ENCODE data around the gene RHEBL1.
A peak's percentile ranks its signal among the peaks of the same experiment; 100 is the strongest.

Gene RHEBL1

DNA sequence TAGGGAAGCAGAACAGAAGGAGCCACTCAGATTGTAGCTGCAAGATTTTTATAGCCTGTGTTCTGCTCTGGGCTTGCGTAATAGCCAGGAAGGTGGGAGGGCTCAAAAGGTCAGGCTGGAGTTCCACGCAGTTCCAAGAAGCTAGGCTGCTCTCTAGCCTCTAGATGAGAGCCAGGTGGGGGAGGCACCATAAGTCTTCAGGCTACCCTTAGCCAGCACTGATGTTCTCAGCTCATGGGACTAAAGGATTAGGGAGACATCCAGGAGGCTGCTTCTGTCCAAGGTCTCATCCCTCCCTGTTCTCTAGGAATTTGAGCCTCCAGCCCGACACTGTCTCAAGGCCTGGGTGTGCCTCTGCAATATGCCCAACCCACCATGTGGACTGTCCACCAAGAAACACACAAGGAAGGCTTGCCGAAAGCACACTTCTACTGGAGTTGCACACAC lies 39.2 kb upstream of the RHEBL1 start:
- TF ChIP-seq, protein P1, sequence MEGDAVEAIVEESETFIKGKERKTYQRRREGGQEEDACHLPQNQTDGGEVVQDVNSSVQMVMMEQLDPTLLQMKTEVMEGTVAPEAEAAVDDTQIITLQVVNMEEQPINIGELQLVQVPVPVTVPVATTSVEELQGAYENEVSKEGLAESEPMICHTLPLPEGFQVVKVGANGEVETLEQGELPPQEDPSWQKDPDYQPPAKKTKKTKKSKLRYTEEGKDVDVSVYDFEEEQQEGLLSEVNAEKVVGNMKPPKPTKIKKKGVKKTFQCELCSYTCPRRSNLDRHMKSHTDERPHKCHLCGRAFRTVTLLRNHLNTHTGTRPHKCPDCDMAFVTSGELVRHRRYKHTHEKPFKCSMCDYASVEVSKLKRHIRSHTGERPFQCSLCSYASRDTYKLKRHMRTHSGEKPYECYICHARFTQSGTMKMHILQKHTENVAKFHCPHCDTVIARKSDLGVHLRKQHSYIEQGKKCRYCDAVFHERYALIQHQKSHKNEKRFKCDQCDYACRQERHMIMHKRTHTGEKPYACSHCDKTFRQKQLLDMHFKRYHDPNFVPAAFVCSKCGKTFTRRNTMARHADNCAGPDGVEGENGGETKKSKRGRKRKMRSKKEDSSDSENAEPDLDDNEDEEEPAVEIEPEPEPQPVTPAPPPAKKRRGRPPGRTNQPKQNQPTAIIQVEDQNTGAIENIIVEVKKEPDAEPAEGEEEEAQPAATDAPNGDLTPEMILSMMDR (IDR thresholded peaks at IDR 0.05; ENCODE audit: poor library complexity, severe bottlenecking) = no peak
- peak overlapping the region; percentile 26 for H3K27ac ChIP-seq (ENCODE audit: poor library complexity, severe bottlenecking)
- DNase-seq (ENCODE audit: low spot score) (no peak), ATAC-seq (ENCODE audit: low read depth) (no peak)
- peaks cover 15% of the 10 kb centered on the region for H3K4me1 ChIP-seq (ENCODE audit: insufficient read depth, poor library complexity, severe bottlenecking)
- H3K36me3 ChIP-seq (ENCODE audit: low read depth) = peaks cover 5% of the 10 kb centered on the region
- no peaks in the 10 kb centered on the region for H3K9me3 ChIP-seq (ENCODE audit: severe bottlenecking)
- H3K4me3 ChIP-seq (ENCODE audit: severe bottlenecking) = no peak overlapping the region
- H3K27me3 ChIP-seq (ENCODE audit: insufficient read depth, poor library complexity, severe bottlenecking) = no peaks in the 10 kb centered on the region

DNA sequence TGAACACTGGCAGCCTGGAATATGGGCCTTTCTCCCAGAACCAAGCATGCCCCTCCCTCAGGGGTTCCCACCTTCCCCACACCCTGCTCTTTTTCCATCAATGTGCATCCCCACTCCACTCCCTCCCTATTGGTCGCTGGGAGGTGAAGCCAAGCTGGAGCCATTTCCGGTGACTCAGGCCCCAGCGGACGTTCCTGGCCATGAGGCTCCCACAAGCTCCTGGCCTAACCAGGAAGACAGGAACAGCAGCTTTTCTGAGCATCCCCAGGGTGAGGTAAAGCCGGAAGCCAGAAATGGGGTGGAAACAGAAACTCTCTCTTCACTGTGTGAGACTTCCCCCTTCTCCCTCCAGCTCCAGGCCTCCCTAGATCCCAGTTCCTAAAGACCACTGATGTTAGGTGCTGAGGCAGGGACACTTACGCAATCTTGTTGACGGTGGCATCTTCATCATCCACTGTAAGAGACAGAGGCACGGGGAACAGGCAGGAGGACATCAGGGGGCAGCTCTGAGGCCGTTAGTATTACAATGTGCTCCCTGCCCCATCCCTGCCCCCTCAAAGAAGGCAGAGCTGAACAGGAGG lies 35.8 kb upstream of the RHEBL1 start:
- ATAC-seq (ENCODE audit: low read depth) = peak; percentile 33; the same call in 2 of the 3 replicates
- TF ChIP-seq, protein P1 (IDR thresholded peaks at IDR 0.05; ENCODE audit: poor library complexity, severe bottlenecking) = no peak

DNA sequence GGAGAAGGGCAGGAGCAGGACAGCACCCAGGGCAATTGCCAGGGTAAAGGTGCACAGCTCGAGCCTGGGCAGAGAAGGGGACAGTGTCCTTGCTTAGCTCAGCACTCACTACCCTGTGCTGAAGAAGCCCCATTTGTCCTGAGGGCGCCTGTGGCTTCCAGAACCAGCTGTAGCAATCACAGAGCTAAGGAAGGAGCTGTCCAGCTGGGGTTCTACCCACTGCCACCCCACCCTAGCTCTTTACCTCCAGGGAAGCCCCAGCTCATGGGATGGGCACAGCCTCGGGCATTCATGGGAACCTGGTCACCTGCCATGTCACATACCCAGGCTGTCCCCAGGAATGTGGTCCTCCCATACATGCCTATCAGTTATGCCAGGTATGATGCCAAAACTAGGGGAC lies 35.0 kb upstream of the RHEBL1 start:
- no peak overlapping the region for H3K27ac ChIP-seq (ENCODE audit: poor library complexity, severe bottlenecking)
- H3K27me3 ChIP-seq (ENCODE audit: insufficient read depth, poor library complexity, severe bottlenecking) = no peaks in the 10 kb centered on the region
- no peak overlapping the region for H3K4me3 ChIP-seq (ENCODE audit: severe bottlenecking)
- peaks cover 12% of the 10 kb centered on the region for H3K36me3 ChIP-seq (ENCODE audit: low read depth)
- TF ChIP-seq, protein P1 (IDR thresholded peaks at IDR 0.05; ENCODE audit: poor library complexity, severe bottlenecking) = no peak
- DNase-seq (ENCODE audit: low spot score) = no peak
- H3K9me3 ChIP-seq (ENCODE audit: severe bottlenecking) = no peaks in the 10 kb centered on the region
- peaks cover 15% of the 10 kb centered on the region for H3K4me1 ChIP-seq (ENCODE audit: insufficient read depth, poor library complexity, severe bottlenecking)
- no peak for ATAC-seq (ENCODE audit: low read depth)

More for the DNA sequence above, 35.8 kb upstream of the RHEBL1 start:
- Histone ChIP-seq H3K4me1 (ENCODE audit: insufficient read depth, poor library complexity, severe bottlenecking) (peaks cover 15% of the 10 kb centered on the region), H3K36me3 (ENCODE audit: low read depth) (peaks cover 9% of the 10 kb centered on the region), H3K4me3 (ENCODE audit: severe bottlenecking) (no peak overlapping the region), H3K27me3 (ENCODE audit: insufficient read depth, poor library complexity, severe bottlenecking) (no peaks in the 10 kb centered on the region), H3K9me3 (ENCODE audit: severe bottlenecking) (no peaks in the 10 kb centered on the region), H3K27ac (ENCODE audit: poor library complexity, severe bottlenecking) (peak overlapping the region; percentile 10)
- DNase-seq (ENCODE audit: low spot score) = no peak

DNA sequence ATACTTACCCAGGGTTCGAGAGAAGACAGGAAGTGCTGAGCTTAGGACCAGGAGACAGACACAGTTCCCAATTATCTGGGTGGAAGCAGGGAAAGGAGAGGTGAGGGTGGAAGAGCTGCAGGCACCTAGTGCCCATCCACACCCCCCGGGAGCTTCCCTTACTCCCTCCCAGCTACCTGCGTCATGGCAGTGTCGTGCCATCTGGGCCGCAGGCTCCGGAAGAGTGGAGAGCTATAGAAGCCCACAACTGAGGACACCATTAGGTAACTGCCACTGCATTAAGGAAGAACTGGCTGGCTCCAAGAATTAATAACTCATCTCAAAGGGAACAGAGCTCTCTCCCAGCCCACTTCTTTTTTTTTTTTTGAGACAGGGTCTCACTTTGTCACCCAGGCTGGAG lies 30.6 kb upstream of the RHEBL1 start:
- Histone ChIP-seq H3K27me3 (ENCODE audit: insufficient read depth, poor library complexity, severe bottlenecking) (no peaks in the 10 kb centered on the region), H3K4me3 (ENCODE audit: severe bottlenecking) (no peak overlapping the region), H3K4me1 (ENCODE audit: insufficient read depth, poor library complexity, severe bottlenecking) (no peaks in the 10 kb centered on the region), H3K36me3 (ENCODE audit: low read depth) (peaks cover 14% of the 10 kb centered on the region), H3K9me3 (ENCODE audit: severe bottlenecking) (no peaks in the 10 kb centered on the region), H3K27ac (ENCODE audit: poor library complexity, severe bottlenecking) (no peak overlapping the region)
- TF ChIP-seq, protein P1 (IDR thresholded peaks at IDR 0.05; ENCODE audit: poor library complexity, severe bottlenecking) = no peak
- no peak for DNase-seq (ENCODE audit: low spot score)
- ATAC-seq (ENCODE audit: low read depth) = no peak

DNA sequence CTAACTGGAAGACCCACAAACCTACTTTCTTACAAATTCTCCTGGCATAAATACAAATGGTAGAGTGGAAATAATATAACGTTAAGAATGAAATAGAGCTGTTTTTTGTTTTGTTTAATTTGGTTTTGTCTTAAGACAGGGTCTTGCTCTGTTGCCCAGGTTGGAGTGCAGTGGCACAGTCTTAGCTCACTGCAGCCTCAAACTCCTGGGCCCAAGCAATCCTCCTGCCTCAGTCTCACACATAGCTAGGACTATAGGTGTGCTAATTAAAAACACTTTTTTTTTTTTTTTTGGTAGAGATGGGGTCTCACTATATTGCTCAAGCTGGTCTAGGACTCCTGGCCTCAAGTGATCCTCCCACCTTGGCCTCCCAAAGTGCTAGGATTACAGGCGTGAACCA lies 28.9 kb upstream of the RHEBL1 start:
- Histone ChIP-seq H3K27ac (ENCODE audit: poor library complexity, severe bottlenecking) (no peak overlapping the region), H3K4me3 (ENCODE audit: severe bottlenecking) (no peak overlapping the region), H3K36me3 (ENCODE audit: low read depth) (peaks cover 7% of the 10 kb centered on the region), H3K4me1 (ENCODE audit: insufficient read depth, poor library complexity, severe bottlenecking) (no peaks in the 10 kb centered on the region), H3K27me3 (ENCODE audit: insufficient read depth, poor library complexity, severe bottlenecking) (peaks cover 14% of the 10 kb centered on the region), H3K9me3 (ENCODE audit: severe bottlenecking) (no peaks in the 10 kb centered on the region)
- no peak for ATAC-seq (ENCODE audit: low read depth)
- TF ChIP-seq, protein P1 (IDR thresholded peaks at IDR 0.05; ENCODE audit: poor library complexity, severe bottlenecking) = no peak
- no peak for DNase-seq (ENCODE audit: low spot score)
